GM19395 (cell line): Measurements from ENCODE around the gene CARD19.

Experiments used
- ATAC-seq: cut with Tn5 transposase; IDR thresholded peaks from one replicate; pipeline ENCODE4 v1.9.1; 2021; ENCODE audit warnings: mild to moderate bottlenecking, moderate library complexity; ENCODE audit not compliant: unreplicated experiment

The CARD19 gene

DNA sequence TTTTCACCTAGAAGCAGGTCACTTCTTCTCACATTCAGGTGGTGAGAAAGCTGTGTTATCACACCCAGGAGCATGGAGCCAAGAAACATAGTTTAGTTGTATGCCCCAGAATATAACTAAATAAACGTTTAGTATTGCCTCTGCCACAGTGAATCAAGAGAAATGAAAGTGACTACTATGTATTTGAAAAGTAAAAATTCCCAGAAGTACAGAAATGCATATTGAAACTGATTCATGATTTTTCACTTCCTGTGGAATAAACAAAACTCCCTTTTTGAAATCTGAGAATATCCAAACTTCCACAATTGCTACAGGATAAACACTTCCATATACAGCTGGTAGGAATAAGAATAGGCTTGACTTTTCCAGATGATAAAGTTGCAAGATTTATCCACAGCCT, 53.3 kb downstream of the CARD19 start:
- no peak for ATAC-seq

GRCh38 chr9:93151097-93151784, 55.2 kb downstream of the CARD19 start:
- ATAC-seq, result no peak

GRCh38 chr9:93154293-93154903, 58.4 kb downstream of the CARD19 start:
- ATAC-seq, result no peak

GRCh38 chr9:93155716-93156474, 59.9 kb downstream of the CARD19 start:
- ATAC-seq, result no peak

DNA sequence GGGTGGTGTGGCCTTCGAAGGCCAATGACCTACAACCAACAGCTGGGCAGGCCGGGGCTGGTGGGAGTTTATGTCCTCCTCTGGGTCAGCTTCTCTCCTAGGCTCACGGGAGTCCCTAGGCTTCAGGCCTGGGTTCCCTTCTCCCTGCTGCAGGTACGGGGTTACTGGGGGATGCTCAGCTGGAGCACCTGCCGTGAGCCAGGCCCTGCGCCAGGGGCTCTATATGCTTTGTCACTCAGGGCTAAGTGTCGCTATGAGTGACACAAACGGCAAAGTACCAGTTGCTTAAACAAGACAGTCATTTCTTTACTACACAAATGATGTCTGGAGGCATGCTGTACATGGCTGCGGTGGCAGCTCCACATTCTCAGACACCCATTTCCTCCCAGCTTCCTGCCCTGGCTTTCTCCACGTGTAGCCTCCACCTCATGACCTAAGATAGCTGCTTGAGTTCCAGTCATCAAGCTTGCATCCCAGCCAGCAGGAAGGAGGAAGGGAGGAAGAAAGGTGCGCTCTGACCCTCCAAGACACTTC, 60.5 kb downstream of the CARD19 start:
- ATAC-seq, result no peak

DNA sequence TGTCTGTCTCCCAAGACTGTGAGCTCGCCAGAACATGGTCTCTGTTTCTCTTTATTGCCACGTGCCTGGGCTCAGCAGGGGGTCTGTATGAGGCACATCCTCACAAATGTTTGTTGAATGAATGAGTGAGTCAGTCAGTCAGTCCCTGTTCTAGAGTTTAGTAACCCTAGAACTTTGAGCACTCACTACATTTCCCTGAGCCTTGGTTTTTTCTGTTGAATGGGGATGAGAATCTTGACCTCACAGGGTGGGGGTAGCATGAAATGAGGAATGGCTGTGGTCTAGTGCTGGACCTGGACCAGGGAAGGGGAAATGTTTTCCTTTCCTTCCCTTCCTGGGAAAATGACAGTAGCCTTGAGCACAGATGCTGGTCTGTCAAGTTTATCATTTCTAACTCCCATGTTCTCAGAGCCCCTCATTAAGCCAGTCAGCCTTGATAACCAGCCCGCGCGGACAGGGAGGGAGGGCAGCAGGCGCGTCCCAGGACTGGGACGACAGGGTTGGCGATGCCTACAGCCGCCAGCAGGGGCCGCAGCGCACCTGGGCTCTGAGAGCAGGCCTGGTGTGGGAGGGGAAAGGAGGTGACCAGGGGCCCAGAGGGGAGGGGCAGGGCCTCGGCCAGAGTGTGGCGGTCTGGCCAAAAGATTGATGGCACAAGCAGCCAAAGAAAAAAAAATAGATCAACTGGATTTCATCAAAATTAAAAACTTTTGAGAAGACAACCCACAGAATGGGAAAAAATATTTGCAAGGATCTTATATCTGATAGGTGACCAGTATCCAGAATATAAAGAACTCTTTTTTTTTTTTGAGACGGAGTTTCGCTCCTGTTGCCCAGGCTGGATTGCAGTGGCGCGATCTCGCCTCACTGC, 63.8 kb downstream of the CARD19 start:
- peak; percentile 79 for ATAC-seq

DNA sequence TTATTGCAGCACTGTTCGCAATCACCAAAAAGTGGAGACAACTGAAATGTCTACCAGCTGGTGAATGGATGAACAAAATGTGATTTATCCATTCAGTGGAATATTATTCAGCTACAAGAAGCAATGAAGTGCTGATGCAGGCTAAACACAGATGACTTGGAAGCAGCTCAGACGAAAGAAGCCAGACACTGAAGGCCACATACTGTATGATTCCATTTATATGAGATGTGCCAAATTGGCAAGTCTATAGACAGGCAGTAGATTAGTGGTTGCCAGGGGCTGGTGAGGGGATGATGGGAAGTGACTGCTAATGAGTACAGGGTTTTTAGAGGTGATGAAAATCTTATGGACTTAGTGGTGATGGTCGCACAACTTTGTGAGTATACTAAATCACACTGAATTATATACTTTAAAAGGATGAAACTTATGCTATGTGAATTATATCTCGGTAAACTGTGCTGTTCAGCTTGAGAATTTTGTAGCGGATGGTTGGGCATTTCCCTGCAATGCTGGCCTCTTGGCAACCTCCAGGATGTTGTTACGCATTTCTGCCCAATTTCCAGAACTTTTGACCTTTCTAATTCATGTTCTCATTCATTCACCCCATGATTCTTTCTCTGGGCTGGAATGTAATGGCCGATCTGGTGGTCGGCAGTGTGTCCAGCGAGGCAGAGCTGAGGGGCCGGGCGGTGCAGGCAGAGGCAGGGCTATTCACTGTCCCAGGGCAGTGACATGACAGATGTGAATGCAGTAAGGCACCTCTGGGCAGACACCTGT, 66.0 kb downstream of the CARD19 start:
- ATAC-seq, result no peak
